ENCODE data around the gene TMEM25.
"Not testable (repeated sequence)": the region's sequence is repeated elsewhere in the genome, so short reads cannot be mapped to it uniquely, and the experiment has no call there.

Gene TMEM25

DNA sequence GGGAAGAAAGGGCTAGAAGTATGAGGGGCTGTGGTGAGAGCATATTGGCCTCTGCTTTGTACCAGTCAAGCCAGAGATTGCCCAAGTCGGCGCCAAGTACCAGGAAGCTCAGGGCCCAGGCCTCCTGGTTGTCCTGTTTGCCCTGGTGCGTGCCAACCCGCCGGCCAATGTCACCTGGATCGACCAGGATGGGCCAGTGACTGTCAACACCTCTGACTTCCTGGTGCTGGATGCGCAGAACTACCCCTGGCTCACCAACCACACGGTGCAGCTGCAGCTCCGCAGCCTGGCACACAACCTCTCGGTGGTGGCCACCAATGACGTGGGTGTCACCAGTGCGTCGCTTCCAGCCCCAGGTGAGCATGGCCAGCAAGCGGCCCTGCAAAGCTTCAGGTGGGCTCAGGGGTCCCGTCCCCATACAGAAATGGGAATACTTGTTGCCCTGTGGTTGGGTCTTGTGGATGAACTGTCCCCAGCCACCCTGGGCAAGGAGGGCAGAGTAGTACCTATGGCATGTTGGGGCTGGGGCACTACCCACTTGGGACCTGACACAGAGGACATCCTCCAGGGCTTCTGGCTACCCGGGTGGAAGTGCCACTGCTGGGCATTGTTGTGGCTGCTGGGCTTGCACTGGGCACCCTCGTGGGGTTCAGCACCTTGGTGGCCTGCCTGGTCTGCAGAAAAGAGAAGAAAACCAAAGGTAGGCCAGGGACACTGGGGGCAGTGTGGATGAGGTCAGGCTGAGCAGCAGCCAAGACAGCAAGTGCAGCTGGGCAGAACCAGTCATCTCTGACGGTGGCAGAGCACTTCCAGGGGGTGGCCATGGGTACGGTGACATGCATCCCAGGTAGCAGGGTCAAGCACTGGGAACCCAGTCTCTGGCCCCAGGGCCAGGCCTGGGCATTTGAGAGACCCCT is 2.1 kb downstream of the TMEM25 start:
- no peak for FAIRE-seq

DNA sequence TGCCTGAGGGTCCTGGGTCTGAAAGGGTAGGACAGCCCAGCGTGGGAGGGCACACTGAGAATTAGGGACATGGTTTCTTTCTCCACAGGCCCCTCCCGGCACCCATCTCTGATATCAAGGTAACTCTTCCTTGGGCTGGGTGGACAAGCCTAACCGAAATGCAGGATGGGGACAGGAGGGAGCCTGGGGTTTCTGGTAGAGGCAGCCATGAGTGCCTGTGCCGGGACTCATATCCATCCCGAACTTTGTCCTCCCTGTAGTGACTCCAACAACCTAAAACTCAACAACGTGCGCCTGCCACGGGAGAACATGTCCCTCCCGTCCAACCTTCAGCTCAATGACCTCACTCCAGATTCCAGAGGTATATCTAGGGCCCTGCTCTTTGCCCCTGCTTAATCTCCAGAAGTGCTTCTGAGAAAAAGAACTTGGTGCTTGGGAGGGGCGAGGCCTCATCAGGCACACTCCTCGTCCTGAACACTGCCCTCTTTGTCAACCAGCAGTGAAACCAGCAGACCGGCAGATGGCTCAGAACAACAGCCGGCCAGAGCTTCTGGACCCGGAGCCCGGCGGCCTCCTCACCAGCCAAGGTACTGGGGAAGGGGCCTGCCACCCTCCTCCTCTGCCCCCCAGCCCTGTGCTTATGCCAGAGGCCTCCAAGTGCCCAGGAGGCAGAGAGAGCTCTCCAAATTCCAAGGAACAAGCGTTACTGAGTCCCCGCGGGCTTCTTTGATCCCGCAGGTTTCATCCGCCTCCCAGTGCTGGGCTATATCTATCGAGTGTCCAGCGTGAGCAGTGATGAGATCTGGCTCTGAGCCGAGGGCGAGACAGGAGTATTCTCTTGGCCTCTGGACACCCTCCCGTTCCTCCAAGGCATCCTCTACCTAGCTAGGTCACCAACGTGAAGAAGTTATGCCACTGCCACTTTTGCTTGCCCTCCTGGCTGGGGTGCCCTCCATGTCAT is 3.1 kb downstream of the TMEM25 start:
- FAIRE-seq = no peak

DNA sequence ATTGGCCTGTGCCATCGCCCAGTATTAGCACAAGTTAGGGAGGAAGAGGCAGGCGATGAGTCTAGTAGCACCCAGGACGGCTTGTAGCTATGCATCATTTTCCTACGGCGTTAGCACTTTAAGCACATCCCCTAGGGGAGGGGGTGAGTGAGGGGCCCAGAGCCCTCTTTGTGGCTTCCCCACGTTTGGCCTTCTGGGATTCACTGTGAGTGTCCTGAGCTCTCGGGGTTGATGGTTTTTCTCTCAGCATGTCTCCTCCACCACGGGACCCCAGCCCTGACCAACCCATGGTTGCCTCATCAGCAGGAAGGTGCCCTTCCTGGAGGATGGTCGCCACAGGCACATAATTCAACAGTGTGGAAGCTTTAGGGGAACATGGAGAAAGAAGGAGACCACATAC is 4.3 kb downstream of the TMEM25 start:
- no peak for FAIRE-seq

DNA sequence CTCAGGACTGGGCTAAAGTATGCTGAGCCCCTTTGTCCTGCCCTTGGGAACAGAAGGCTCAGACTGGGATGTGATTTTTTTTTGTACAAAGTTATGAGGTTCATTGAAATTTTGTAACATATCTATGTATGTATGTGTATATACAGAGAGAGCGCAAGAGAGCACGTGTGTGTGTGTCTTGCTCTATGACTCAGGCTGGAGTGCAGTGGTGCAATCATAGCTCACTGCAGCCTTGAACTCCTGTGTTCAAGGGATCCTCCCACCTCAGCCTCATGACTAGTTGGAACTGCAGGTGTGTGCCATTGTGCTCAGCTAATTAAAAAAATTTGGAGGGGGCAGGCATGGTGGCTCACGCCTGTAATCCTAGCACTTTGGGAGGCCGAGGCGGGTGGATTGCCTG is 5.7 kb downstream of the TMEM25 start:
- FAIRE-seq = no peak

DNA sequence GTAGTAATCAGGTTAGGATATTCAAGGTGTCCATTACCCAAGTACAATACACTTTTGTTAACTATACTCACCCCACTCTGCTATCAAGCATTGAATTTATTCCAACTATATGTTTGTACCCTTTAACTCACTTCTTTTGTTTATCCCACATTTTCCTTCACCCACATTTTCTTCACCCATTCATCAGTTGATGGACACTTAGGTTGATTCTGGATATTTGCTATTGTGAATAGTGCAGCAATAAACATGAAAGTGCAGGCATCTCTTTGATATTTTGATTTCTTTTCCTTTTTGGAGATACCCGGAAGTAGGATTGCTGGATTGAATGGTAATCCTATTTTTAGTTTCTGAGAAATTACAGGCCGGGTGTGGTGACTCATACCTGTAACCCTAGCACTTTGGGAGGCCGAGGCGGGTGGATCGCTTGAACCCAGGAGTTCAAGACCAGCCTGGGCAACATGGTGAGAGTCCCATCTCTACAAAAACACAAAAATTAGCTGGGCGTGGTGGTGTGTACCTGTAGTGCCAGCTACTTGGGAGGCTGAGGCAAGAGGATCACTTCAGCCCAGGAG is 6.5 kb downstream of the TMEM25 start:
- no peak for FAIRE-seq

DNA sequence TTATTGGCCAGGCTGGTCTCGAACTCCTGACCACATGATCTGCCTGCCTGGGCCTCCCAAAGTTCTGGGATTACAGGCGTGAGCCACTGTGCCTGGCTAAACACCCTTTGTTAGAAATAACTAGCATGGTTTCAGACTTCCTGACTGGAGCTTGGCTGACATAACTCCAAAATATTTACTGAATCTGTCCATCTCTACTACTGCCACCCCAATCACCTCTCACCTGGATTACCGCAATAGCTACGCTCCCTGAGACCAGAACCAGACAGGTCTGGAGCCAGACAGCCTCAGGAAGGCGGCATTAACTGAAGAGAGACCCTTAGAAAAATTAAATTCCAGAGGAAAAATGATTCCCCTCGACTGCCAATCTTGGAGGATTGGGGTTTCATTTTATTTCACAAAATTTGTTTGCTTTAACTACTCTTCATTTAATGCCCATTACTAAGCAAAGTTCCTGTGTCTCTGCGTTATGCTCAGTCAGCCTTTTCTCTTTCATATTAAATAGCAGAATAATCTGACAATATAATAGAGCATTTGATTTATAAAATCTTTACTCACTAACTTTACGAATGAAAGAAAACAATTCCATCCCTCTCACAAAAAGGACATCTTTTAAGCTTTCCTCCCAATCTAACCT is 13.1 kb downstream of the TMEM25 start:
- no peak for FAIRE-seq

DNA sequence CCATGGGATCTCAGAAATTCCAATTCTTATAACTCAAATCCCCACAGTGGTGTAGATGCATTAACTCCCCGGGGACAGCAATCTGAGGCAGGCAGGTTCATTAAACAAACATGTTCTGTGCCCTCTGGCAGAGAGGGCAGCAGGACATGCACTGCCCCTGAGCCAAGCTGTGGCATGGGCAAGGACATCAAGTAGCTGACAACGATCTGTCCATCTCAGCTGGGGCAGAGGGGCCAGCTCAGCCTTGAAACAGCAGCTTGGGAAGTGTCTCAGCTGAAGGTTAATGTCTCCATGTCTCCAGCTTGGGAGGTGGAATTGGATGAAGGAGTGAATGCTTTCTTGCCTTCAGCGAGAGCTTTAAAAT is 13.6 kb downstream of the TMEM25 start:
- no peak for FAIRE-seq

DNA sequence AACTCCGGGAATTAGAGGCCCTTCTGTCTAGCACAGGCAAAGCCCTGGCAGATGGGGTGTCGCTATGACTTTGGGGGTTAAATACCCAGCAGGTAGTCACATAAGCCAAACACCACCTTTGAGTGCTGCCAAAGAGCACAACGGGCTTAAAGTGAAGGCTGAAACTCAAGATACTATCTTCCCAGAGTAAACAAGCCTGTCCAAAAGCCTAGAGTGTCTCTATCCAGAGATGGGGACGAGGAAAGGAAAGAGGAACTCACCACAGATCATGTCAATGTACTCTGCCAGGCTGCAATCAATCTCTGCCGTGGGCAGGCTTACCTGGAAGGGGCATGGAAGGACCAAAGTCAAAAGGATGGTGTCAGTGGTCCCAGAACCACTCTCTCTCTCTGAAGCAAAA is 14.5 kb downstream of the TMEM25 start:
- no peak for FAIRE-seq

DNA sequence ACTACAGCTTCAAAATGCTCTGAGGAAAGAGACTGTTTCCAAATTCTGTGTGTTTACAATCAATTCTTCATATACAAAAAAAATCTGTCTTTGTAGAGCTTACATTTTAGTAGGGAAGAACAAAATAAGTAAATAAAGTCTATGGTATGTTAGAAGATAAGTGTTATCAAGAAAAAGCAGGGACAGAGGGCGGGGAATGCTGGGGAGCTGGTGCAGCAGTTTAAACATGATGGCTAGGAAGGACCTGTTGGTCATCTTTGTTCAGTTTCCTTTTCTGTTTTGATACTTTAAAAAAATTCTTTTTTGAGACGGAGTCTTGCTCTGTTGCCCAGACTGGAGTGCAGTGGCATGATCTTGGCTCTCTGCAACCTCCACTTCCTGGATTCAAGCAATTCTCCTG is 16.1 kb downstream of the TMEM25 start:
- no peak for FAIRE-seq

DNA sequence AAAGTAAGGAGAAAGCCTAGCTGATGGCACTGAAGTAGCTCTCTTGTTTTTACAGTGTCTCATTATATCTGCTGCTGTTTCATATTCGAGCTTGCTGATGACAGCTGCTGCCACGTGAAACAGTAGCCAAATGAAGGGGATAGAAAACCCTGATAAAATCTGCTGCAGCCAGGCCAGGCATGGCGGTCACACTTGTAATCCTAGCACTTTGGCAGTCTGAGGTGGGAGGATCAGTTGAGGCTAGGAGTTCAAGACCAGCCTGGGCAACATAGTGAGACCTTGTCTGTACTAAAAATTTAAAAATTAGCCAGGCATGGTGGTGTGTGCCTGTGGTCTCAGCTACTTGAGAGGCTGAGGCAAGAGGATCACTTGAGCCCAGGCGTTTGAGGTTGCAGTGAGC is 21.3 kb downstream of the TMEM25 start:
- FAIRE-seq = no peak

DNA sequence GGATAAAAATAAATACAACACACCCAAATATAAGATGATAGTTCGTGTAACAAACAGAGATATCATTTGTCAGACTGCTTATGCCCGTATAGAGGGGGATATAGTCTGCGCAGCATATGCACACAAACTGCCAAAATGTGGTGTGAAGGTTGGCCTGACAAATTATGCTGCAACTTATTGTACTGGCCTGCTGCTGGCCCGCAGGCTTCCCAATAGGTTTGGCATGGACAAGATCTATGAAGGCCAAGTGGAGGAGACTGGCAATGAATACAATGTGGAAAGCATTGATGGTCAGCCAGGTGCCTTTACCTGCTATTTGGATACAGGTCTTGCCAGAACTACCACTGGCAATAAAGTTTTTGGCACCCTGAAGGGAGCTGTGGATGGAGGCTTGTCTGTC is 29.8 kb downstream of the TMEM25 start:
- no peak for FAIRE-seq

DNA sequence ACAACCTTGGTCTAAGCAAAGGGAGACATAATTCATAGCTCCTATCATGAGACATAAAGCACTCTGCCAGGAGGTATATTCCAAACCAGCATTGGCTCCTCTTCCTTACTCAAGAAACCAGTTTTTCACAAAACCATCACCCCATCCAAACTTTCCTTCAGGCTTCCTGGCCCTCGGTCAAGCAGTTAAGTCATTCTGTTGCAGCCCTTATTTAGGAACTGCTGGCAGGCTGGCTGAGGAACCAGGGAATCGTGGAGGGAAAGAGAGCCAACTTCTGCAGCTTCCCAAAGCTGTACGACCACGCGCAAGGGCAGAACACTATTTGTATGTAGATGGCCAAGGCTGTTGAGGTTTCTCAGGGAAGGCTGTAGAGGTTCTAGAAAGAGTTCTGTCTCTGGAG is 34.1 kb downstream of the TMEM25 start:
- no peak for FAIRE-seq

DNA sequence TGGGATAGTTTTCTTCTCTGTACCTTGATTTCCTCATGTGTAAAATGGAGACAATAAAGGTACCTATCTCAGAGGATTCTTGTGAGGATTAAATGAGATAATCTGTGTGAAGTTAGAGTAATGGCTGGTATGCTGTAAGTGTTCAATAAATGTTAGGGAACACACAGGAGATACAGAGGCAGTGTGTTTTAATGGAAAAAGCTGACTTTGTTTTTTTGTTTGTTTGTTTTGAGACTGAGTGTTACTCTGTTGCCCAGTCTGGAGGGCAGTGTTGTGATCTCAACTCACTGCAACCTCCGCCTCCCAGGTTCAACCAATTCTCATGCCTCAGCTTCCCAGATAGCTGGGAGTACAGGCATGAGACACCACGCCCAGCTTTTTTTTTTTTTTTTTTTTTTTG is 38.7 kb downstream of the TMEM25 start:
- no peak for FAIRE-seq

DNA sequence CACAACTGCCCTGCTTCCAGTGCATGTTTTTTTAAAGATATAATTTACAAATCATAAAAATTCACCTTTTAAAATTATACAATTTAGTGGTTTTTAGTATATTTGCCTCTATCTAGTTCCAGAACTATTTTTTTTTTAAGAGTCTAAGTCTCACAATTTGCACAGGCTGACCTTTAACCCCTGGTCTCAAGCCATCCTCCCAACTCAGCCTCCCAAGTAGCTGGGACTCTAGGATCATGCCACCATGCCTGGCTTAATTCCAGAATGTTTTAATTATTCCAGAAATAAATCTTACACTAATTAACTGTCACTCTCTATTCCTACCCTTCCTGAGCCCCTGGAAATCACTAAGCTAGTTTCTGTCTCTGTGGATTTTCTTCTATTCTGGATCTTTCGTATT is 39.8 kb downstream of the TMEM25 start:
- FAIRE-seq = no peak

DNA sequence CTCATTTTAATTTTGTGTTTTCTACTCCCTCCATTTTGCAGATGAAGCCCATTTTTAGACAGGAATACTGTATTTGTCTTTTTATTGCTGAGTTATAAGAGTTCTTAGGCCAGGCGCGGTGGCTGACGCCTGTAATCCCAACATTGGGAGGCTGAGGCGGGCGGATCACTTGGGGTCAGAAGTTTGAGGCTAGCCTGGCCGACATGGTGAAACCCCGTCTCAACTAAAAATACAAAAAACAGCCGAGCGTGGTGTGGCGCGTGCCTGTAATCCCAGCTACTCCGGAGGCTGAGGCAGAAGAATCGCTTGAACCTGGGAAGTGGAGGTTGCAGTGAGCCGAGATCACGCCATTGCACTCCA is 40.7 kb downstream of the TMEM25 start:
- not testable (repeated sequence) for FAIRE-seq

DNA sequence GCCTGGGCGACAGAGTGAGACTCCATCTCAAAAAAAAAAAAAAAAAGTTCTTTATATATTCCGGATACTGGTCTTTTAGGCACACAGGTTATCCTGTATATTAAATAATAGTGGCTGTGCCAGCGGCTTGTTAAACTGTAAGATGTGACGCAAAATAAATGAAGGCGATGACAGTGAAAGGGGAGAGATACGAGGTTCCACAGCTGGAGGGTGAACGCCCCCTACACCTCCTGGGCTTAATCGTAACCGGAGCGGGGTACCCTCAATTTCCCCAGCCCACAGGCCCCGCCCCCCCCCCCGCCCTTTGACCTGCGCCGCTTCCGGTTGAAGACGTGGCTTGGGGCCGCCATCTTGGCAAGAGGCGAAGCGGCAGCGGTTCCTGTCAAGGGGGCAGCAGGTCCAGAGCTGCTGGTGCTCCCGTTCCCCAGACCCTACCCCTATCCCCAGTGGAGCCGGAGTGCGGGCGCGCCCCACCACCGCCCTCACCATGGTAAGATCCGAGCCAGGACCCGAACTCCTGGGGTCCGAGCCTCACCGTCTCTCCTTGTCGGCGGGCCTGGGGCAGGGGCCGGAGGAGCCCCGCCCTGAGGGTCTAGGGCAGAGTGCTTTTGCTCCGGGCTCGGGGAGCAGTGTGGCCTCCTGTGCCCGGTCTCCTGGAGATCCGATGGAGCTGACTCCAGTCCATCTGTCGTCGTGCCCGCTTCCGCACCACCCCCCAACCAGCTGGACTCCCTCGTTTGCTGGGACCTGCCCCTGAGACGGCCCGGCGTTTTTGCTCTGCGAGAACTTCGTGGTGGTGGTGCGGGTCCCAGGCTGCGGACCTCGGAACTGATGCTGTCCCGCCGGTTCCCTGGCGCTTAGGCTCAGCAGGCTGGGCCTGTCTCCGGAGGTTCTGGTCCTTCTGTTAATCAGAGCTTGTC is 41.3 kb downstream of the TMEM25 start, which contains the start of gene ARCN1:
ARCN1 (plus strand) TSS at position 349 of the 920 bp plus-strand sequence; CDS start at position 488, 139 bp downstream.
- FAIRE-seq = no peak

DNA sequence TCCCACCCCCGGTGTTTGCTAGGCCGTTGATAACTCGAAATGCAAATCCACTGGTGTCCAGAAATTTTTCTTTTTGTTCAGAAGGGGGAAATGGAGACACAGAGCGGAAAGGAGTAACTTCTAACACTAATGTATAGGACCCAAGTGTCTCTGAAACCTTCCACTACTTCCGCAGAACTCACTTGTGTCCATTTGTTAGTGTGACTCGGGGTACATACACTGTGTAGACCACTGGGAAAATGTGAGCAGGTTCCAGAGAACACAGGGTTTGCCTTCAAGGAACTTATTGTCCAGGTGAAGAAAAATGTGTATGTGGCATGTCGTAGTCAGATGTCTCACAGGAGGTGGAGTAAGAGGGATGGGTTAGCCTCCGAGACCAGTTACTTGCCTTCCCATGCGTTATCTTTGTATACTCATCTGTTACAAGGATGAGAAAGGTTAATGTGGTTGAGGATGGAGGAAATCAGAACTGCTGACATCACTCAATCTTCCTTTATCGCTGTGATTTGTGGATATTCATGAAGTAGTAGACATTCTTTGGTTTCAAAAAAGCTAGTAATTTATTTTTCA is 42.1 kb downstream of the TMEM25 start:
- FAIRE-seq = no peak

DNA sequence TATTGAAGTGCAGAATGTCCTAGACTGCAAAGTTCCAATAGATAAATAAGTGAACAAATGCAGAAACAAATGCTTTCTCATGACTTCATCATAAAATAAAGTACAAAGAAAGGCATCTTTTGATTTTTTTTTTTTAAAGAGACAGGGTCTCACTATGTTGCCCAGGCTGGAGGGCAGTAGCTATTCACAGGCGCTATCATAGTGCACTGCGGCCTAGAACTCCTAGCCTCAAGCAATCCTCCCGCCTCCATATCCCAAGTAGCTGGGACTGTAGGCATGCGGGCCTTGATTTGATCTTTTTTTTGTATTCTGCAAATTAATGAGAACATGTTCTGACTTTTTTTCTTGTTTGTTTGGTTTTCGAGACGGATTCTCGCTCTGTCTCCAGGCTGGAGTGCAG is 43.6 kb downstream of the TMEM25 start:
- FAIRE-seq = no peak

DNA sequence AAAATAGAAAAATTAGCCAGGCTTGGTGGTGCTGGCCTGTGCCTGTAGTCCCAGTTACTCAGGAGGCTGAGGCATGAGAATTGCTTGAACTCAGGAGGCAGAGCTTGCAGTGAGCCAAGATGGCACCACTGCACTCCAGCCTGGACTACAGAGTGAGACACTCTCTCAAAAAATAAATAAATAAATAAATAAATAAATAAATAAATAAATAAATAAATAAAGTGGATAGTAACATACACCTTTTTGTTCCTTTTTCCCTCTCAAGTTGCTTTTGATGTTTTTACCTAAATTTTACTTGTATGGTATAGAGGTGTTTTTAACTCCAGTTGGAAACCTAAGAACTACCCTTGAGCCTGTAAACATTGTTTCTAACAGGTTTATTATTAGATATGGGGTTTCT is 47.0 kb downstream of the TMEM25 start:
- not testable (repeated sequence) for FAIRE-seq

DNA sequence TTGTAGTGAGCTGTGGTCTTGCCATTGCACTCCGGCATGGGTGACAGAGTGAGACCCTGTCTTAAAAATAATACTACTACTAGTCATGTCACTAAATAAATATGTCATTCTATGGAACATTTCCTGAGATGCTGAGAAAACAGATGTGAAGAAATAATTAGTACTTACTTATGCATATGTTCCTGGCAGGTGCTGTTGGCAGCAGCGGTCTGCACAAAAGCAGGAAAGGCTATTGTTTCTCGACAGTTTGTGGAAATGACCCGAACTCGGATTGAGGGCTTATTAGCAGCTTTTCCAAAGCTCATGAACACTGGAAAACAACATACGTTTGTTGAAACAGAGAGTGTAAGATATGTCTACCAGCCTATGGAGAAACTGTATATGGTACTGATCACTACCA is 50.1 kb downstream of the TMEM25 start:
- FAIRE-seq = no peak

Measured in colon (tissue), 2 donors.